GM12878 (cell line): ENCODE data around the gene ETV6. TPM values are rescaled to one million over a fixed set of nuclear protein-coding genes. Genes with fewer than 3 reads are reported as not detected.

Experiments used
- ASH2L ChIP-seq: fragments of 300-600, 200-600 bp; sonication (generic); IDR thresholded peaks from 2 replicates; pipeline ENCODE4 v1.6.1; 2017; ENCODE audit warnings: low read depth, mild to moderate bottlenecking, borderline replicate concordance
- ATF3 ChIP-seq: IDR thresholded peaks from 2 replicates; pipeline ENCODE4 v1.6.1; 2011; ENCODE audit warnings: low read depth, mild to moderate bottlenecking, low read length, moderate library complexity, borderline replicate concordance; ENCODE audit errors: extremely low read depth
- BACH1 ChIP-seq: fragments of 450-650 bp; IDR thresholded peaks from 2 replicates; pipeline ENCODE4 v1.6.1; 2017; ENCODE audit warnings: mild to moderate bottlenecking, borderline replicate concordance
- BCL3 ChIP-seq: IDR thresholded peaks from 2 replicates; pipeline ENCODE4 v1.6.1; 2011; ENCODE audit warnings: borderline replicate concordance, low read depth, mild to moderate bottlenecking, moderate library complexity, low read length; ENCODE audit not compliant: insufficient read depth, poor library complexity, severe bottlenecking
- BCLAF1 ChIP-seq: fragments of 450-650 bp; IDR thresholded peaks from 2 replicates; pipeline ENCODE4 v1.6.1; 2017; ENCODE audit warnings: antibody characterized with exemption, mild to moderate bottlenecking, moderate library complexity
- DPF2 ChIP-seq: fragments of 450-650 bp; IDR thresholded peaks from 2 replicates; pipeline ENCODE4 v1.6.1; 2017; ENCODE audit warnings: mild to moderate bottlenecking
- ETV6 ChIP-seq, 2 experiments: fragments of 450-650 bp in 1 of 2; IDR thresholded peaks in 1 of 2; conservative IDR thresholded peaks in 1 of 2; 2 replicates each; pipeline ENCODE4 v1.6.1; 2014; ENCODE audit warnings: antibody characterized with exemption in 1 of 2, borderline replicate concordance in 1 of 2, low read depth in 1 of 2, mild to moderate bottlenecking in 1 of 2, moderate library complexity in 1 of 2
- GATAD2B ChIP-seq: fragments of 450-650 bp; conservative IDR thresholded peaks from 2 replicates; pipeline ENCODE4 v1.6.1; 2017; ENCODE audit warnings: low read depth, mild to moderate bottlenecking, moderate library complexity
- HDGF ChIP-seq: fragments of 450-650 bp; IDR thresholded peaks from 2 replicates; pipeline ENCODE4 v1.6.1; 2016; ENCODE audit warnings: antibody characterized with exemption
- IKZF1 ChIP-seq: fragments of 450-650 bp; conservative IDR thresholded peaks from 2 replicates; pipeline ENCODE4 v1.6.1; 2017; ENCODE audit warnings: antibody characterized with exemption, mild to moderate bottlenecking
- KDM1A ChIP-seq: fragments of 200-600 bp; sonication (generic); IDR thresholded peaks from 2 replicates; pipeline ENCODE4 v1.6.1; 2016; ENCODE audit warnings: borderline replicate concordance
- LARP7 ChIP-seq: fragments of 450-650 bp; IDR thresholded peaks from 2 replicates; pipeline ENCODE4 v1.6.1; 2017; ENCODE audit warnings: mild to moderate bottlenecking
- NFYB ChIP-seq: IDR thresholded peaks from 2 replicates; pipeline ENCODE4 v1.6.1; 2011; ENCODE audit warnings: low read depth, mild to moderate bottlenecking, low read length, improper control_type of control experiment, moderate library complexity; ENCODE audit not compliant: insufficient read depth
- RELA ChIP-seq: fragments of 450-650 bp; IDR thresholded peaks from 2 replicates; pipeline ENCODE4 v1.8.0; 2014; ENCODE audit warnings: borderline replicate concordance; ENCODE audit not compliant: partially characterized antibody
- REST ChIP-seq: IDR thresholded peaks from 2 replicates; pipeline ENCODE4 v1.6.1; 2012; ENCODE audit warnings: mild to moderate bottlenecking, low read depth, low read length
- SIN3A ChIP-seq: IDR thresholded peaks from 2 replicates; pipeline ENCODE4 v1.6.1; 2012; ENCODE audit warnings: low read depth, low read length, improper control_type of control experiment
- SP1 ChIP-seq: IDR thresholded peaks from one replicate; pipeline ENCODE4 v1.6.1; 2011; ENCODE audit warnings: low read depth, low read length
- SUZ12 ChIP-seq: fragments of 200-600 bp; sonication (generic); IDR thresholded peaks from one replicate; pipeline ENCODE4 v1.6.1; 2018; ENCODE audit warnings: antibody characterized with exemption, mild to moderate bottlenecking; ENCODE audit not compliant: unreplicated experiment
- YBX1 ChIP-seq: fragments of 450-650 bp; IDR thresholded peaks from 2 replicates; pipeline ENCODE4 v1.6.1; 2016; ENCODE audit warnings: antibody characterized with exemption
- ZNF207 ChIP-seq: fragments of 450-650 bp; IDR thresholded peaks from 2 replicates; pipeline ENCODE4 v1.6.1; 2014; ENCODE audit warnings: antibody characterized with exemption, mild to moderate bottlenecking, borderline replicate concordance
- polyA plus RNA-seq, 11 experiments: library from polyadenylated mRNA; depleted of rRNA in 4 of 11; unstranded in 6 of 11; stranded (reverse) in 5 of 11; fragments of >200 nt; fragmentation: Nextera tagmentation in 4 of 11; fragmentation: Illumina TruSeq in 1 of 11; extraction: Ambion mirVana in 4 of 11; extraction: Trizol in 1 of 11; gene quantifications; 1 replicate in 1 of 11; 2 replicates in 10 of 11; pipeline versions ENCODE4 v1.2.1 to v1.2.3, GENCODE V29; 2011 to 2016; ENCODE audit warnings: inconsistent platforms in 2 of 11, missing spikeins in 2 of 11, low read depth in 1 of 11
- total RNA-seq, 4 experiments: library from RNA; depleted of rRNA in 3 of 4; stranded (reverse); fragments of >200 nt in 3 of 4; fragmentation: Illumina TruSeq in 1 of 4; extraction: Trizol in 1 of 4; gene quantifications; 2 replicates each; pipeline versions ENCODE4 v1.2.1 to v1.2.3, GENCODE V29; 2013 to 2021

ETV6 gene
- total and polyA plus RNA-seq, 10 of the 15 experiments (the other 5 are each of a cell fraction or from before 2014, with no cell fraction given) = 6.6 to 74.8 (median 24.6) TPM

GRCh38 chr12:11758510-11759493 is 109.3 kb downstream of the ETV6 start (continued):
- TF ChIP-seq ZNF207 (no peak), DPF2 (no peak; the same call in 1 of the 2 replicates), SP1 (peak; percentile 51), LARP7 (no peak), GATAD2B (no peak), SIN3A (no peak), HDGF (peak; percentile 81; the same call in 1 of the 2 replicates), ATF3 (no peak), BCLAF1 (no peak), BCL3 (no peak), KDM1A (no peak), SUZ12 (no peak), YBX1 (no peak), ETV6 (conservative IDR thresholded peaks at IDR 0.05 in 1 of 2, IDR thresholded peaks at IDR 0.05 in 1 of 2; ENCODE audit: borderline replicate concordance in 1 of 2, low read depth in 1 of 2) (peak in 1 of 2 experiments; percentile 69; a peak in 2 of 4 replicates), BACH1 (peak; percentile 42; the same call in 1 of the 2 replicates), RELA (no peak), ASH2L (no peak), REST (no peak), IKZF1 (peak; percentile 75), NFYB (no peak)
